Measurements from ENCODE around the gene PRKG1.

- TF ChIP-seq SP1 (CRISPR knock-in tag; conservative IDR thresholded peaks at IDR 0.05): no peak
- no peak for TF ChIP-seq CTCF (IDR thresholded peaks at IDR 0.05)
- TF ChIP-seq ELF4 (CRISPR knock-in tag; IDR thresholded peaks at IDR 0.05; ENCODE audit: low read depth): no peak
- no peak for TF ChIP-seq TCF7 (CRISPR knock-in tag; IDR thresholded peaks at IDR 0.05; ENCODE audit: low read depth)
- no peak for TF ChIP-seq NFYB (CRISPR knock-in tag; conservative IDR thresholded peaks at IDR 0.05; ENCODE audit: low read depth)
- no peak for TF ChIP-seq JUN (CRISPR knock-in tag; IDR thresholded peaks at IDR 0.05)
- TF ChIP-seq TEAD1 (CRISPR knock-in tag; IDR thresholded peaks at IDR 0.05): no peak
- TF ChIP-seq, protein P1, sequence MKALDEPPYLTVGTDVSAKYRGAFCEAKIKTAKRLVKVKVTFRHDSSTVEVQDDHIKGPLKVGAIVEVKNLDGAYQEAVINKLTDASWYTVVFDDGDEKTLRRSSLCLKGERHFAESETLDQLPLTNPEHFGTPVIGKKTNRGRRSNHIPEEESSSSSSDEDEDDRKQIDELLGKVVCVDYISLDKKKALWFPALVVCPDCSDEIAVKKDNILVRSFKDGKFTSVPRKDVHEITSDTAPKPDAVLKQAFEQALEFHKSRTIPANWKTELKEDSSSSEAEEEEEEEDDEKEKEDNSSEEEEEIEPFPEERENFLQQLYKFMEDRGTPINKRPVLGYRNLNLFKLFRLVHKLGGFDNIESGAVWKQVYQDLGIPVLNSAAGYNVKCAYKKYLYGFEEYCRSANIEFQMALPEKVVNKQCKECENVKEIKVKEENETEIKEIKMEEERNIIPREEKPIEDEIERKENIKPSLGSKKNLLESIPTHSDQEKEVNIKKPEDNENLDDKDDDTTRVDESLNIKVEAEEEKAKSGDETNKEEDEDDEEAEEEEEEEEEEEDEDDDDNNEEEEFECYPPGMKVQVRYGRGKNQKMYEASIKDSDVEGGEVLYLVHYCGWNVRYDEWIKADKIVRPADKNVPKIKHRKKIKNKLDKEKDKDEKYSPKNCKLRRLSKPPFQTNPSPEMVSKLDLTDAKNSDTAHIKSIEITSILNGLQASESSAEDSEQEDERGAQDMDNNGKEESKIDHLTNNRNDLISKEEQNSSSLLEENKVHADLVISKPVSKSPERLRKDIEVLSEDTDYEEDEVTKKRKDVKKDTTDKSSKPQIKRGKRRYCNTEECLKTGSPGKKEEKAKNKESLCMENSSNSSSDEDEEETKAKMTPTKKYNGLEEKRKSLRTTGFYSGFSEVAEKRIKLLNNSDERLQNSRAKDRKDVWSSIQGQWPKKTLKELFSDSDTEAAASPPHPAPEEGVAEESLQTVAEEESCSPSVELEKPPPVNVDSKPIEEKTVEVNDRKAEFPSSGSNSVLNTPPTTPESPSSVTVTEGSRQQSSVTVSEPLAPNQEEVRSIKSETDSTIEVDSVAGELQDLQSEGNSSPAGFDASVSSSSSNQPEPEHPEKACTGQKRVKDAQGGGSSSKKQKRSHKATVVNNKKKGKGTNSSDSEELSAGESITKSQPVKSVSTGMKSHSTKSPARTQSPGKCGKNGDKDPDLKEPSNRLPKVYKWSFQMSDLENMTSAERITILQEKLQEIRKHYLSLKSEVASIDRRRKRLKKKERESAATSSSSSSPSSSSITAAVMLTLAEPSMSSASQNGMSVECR (CRISPR knock-in tag; IDR thresholded peaks at IDR 0.05; ENCODE audit: borderline replicate concordance): no peak
These were observed 772.7 kb downstream of the PRKG1 start for GRCh38 chr10:51846856-51847506.

All from WTC11 (cell line).